Activated naive CD4-positive, alpha-beta T cell treated with anti-CD3 and anti-CD28 coated beads, Interleukin-2, amount 10 ng/mL, durations not matched to agents 7 days and 5 days (primary cell): ENCODE measurements around the gene PDLIM3.
A peak's percentile ranks its signal among the peaks of the same experiment; 100 is the strongest.
"Not testable (repeated sequence)": the region's sequence is repeated elsewhere in the genome, so short reads cannot be mapped to it uniquely, and the experiment has no call there.

Source experiments
- CTCF ChIA-PET: fragments of 350-600 bp; sonication (Branson Sonifier 250); formaldehyde crosslinking; loops from one replicate; lab custom pipeline; 2021; ENCODE audit warnings: antibody characterized with exemption; lab: Charles Lee
- DNase-seq: peaks from one replicate; pipeline ENCODE4 v3.0.0-alpha.2; 2020
- H3K27ac Mint-ChIP-seq: one replicate; pipeline ENCODE4 v1.8.0; 2021; ENCODE audit warnings: mild to moderate bottlenecking, moderate library complexity, mixed read lengths
- H3K27me3 Mint-ChIP-seq: one replicate; pipeline ENCODE4 v1.8.0; 2021; ENCODE audit warnings: mild to moderate bottlenecking, mixed read lengths
- H3K36me3 Mint-ChIP-seq: one replicate; pipeline ENCODE4 v1.8.0; 2021; ENCODE audit warnings: mixed read lengths
- H3K4me1 Mint-ChIP-seq: one replicate; pipeline ENCODE4 v1.8.0; 2021; ENCODE audit warnings: mixed read lengths
- H3K4me3 Mint-ChIP-seq: one replicate; pipeline ENCODE4 v1.8.0; 2021; ENCODE audit warnings: mild to moderate bottlenecking, moderate library complexity, mixed read lengths
- H3K9me3 Mint-ChIP-seq: one replicate; pipeline ENCODE4 v1.8.0; 2021; ENCODE audit warnings: mixed read lengths

The PDLIM3 gene

DNA sequence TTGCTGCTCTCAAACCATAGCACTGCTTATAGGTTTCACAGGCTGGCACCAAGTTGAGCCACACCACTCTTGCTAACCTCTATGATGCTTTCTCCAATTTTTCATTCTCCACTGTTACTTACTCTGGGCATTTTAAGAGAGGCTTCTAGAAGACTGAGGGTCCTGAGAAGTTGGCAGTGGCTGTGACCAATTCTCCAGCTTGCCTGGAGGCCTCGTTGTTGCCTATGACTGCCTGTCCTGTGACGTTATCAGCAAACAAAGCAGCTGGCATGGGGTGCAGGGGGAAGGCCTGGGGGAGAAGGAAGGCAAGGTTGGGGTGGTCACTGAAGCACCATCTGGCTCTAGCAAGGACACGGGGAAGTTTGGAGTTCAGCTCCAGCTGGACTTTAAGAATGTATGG, 30.4 kb upstream of the PDLIM3 start:
- no peak overlapping the region for H3K27ac Mint-ChIP-seq
- peaks cover 4% of the 10 kb centered on the region for H3K27me3 Mint-ChIP-seq
- no peaks in the 10 kb centered on the region for H3K9me3 Mint-ChIP-seq
- CTCF ChIA-PET = no interaction called here
- no peaks in the 10 kb centered on the region for H3K4me1 Mint-ChIP-seq
- no peak overlapping the region for H3K4me3 Mint-ChIP-seq
- H3K36me3 Mint-ChIP-seq = no peaks in the 10 kb centered on the region
- no peak for DNase-seq

DNA sequence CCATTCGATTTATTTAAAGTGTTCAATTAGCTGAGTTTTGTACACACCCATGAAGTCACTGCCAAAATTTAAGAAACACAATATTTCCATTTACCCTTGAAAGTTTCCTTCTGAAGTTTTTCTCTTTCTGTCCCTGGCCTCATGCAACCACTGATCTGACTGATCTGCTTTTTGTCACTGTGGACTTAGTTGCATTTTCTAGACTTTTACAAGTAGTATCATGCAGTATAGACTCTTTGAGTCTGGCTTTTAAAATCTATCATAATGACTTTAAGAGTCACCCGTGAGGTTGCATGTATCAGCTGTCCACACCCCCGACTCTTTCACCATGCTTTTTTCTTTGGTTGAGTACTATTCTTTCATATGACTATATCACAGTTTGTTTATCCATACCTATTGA, 29.0 kb upstream of the PDLIM3 start:
- Mint-ChIP-seq H3K4me3 (no peak overlapping the region), H3K9me3 (no peaks in the 10 kb centered on the region), H3K4me1 (no peaks in the 10 kb centered on the region), H3K36me3 (no peaks in the 10 kb centered on the region), H3K27ac (no peak overlapping the region), H3K27me3 (no peaks in the 10 kb centered on the region)
- CTCF ChIA-PET = no interaction called here
- no peak for DNase-seq

DNA sequence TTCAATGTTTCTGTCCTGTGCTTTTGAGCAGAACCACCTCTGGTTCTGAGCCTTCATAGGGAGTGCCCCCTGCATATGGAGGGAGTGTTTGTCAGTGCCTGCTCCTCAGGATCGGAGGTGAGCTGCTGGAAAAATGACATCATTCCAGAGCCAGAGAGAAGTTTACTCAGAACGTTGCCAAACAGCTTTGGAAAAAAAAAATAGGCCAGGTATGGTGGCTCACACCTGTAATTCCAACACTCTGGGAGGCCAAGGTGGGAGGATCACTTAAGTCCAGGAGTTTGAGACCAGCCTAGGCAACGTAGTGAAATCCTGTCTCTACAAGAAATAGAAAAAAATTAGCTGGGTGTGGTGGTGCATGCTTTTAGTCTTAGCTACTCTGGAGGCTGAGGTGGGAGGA, 27.2 kb upstream of the PDLIM3 start:
- H3K27me3 Mint-ChIP-seq = no peaks in the 10 kb centered on the region
- no peak overlapping the region for H3K4me3 Mint-ChIP-seq
- no peaks in the 10 kb centered on the region for H3K36me3 Mint-ChIP-seq
- H3K27ac Mint-ChIP-seq = no peak overlapping the region
- CTCF ChIA-PET = no interaction called here
- H3K4me1 Mint-ChIP-seq = no peaks in the 10 kb centered on the region
- H3K9me3 Mint-ChIP-seq = no peaks in the 10 kb centered on the region
- no peak for DNase-seq

DNA sequence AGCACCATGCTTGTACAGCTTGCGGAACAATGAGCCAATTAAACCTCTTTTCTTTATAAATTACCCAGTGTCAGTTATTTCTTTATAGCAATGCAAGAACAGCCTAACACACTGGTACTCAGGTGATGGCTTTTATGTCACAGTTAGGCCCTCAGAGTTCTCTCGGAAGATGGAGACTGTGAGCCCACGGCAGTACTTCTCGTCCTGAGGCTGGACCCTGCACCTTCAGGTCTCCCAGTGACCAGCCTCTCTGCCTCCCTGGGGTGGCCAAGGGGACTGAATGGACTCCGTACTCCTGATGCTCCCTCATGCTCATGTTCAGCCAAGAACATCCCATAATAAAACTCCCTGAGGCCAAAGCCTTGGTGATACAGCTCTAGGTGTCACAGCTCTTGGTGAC, 25.0 kb upstream of the PDLIM3 start:
- Mint-ChIP-seq H3K4me3 (no peak overlapping the region), H3K27me3 (no peaks in the 10 kb centered on the region), H3K27ac (no peak overlapping the region), H3K9me3 (no peaks in the 10 kb centered on the region), H3K4me1 (no peaks in the 10 kb centered on the region), H3K36me3 (no peaks in the 10 kb centered on the region)
- no peak for DNase-seq
- CTCF ChIA-PET = no interaction called here

DNA sequence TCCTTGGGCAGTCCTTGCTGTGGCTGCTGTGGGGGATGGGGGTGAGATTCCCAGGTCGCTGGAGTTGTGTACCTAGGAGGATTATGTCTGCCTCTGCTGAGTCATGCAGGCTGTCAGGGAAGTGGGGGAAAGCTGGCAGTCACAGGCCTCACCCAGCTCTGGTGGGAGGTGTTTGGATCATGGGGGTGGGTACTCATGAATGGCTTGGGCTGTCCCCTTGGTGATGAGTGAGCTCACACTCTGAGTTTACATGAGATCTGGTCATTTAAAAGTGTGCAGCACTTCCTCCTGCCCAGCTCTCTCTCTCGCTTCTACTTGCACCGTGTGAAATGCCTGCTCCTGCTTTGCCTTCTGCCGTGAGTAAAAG, 24.6 kb upstream of the PDLIM3 start:
- CTCF ChIA-PET = no interaction called here
- Mint-ChIP-seq H3K36me3 (no peaks in the 10 kb centered on the region), H3K4me1 (no peaks in the 10 kb centered on the region), H3K4me3 (no peak overlapping the region), H3K9me3 (no peaks in the 10 kb centered on the region), H3K27me3 (no peaks in the 10 kb centered on the region), H3K27ac (no peak overlapping the region)
- no peak for DNase-seq

DNA sequence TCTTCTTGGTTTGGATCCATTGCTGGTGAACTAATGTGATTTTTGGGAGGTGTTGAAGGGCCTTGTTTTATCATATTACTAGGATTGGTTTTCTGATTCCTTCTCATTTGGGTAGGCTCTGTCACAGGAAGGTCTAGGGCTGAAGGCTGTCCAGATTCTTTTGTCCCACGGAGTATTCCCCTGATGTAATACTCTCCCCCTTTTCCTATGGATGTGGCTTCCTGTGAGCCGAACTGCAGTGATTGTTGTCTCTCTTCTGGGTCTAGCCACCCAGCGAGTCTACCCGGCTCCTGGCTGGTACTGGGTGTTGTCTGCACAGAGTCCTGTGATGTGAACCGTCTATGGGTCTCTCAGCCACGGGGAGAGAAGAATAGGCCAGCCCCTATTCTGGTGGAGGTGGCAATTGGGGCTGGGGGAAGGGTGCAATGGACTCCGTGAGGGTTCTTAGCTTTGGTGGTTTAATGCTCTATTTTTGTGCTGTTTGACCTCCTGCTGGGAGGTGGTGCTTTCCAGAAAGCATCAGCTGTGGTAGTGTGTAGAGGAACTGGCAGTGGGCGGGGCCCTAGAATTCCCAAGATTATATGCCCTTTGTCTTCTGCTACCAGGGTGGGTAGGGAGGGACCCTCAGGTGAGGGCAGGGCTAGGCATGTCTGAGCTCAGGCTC, 24.1 kb upstream of the PDLIM3 start:
- DNase-seq, H3K4me3 Mint-ChIP-seq, CTCF ChIA-PET, H3K27me3 Mint-ChIP-seq, H3K4me1 Mint-ChIP-seq, H3K9me3 Mint-ChIP-seq, H3K36me3 Mint-ChIP-seq: not testable (repeated sequence)
- peak overlapping the region; percentile 35 for H3K27ac Mint-ChIP-seq

DNA sequence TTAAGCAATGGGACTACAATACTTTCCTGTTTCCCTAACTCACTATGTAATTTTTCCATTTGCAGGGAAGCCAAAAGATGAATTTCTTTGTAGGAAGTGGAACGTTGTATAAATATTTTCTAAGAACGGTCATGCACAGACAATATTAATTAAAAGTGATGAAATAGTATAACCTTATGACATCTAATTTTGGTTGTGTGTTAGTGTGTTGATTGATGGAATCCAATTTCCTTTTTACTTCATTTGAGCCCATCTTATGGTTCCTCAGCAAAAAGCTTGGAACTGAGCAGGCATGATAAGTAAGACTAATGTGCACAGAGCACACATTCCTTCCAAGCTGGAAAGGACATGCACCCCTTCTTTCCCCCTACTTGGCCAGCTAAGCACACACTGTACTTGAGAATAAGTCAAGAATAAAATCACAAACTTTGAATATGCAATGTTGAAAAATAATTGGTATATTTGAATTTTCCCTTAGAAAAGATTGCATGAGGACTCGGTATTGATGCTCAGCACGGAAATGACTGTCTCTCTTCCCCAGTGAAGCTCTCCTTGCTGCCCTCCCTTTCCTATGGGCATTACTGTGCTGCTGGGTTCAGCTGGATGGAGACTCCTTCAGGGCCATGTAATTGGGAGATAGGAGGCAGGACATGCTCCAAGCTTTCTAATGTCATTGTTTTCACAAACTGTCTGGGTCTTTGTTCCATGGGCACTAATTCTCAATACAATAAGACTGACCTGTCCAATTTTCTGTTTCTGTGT, 19.2 kb upstream of the PDLIM3 start:
- H3K27ac Mint-ChIP-seq = no peak overlapping the region
- no peak for DNase-seq
- no peaks in the 10 kb centered on the region for H3K4me1 Mint-ChIP-seq
- H3K9me3 Mint-ChIP-seq = no peaks in the 10 kb centered on the region
- CTCF ChIA-PET = no interaction called here
- no peak overlapping the region for H3K4me3 Mint-ChIP-seq
- no peaks in the 10 kb centered on the region for H3K36me3 Mint-ChIP-seq
- H3K27me3 Mint-ChIP-seq = peaks cover 22% of the 10 kb centered on the region

DNA sequence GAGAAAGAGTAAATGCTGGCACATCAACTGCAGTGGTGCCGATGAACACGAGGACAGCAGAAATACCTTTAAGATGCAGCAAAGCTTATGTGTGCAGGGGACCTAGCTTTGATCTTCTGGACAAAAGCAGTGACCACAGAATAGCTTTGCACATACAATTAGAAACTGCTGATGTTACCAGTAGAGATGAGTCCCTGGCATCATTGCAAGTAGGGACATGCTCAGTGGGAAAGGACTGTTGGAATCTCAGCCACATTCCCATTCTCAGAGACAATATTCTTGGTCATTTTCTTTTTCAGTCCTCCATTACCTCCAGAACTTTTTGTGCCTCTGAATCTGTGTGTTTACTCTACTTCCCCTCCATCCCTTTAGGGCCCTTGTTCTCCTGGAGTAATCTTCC, 16.9 kb upstream of the PDLIM3 start:
- Mint-ChIP-seq H3K4me1 (no peaks in the 10 kb centered on the region), H3K27ac (no peak overlapping the region), H3K9me3 (no peaks in the 10 kb centered on the region), H3K27me3 (peaks cover 23% of the 10 kb centered on the region), H3K36me3 (no peaks in the 10 kb centered on the region), H3K4me3 (no peak overlapping the region)
- no peak for DNase-seq
- CTCF ChIA-PET = interaction anchor here (1.3 kb wide), 1 partner anchor 46 kb away, joined by 5 read pairs; no protein-coding TSS in a partner anchor

DNA sequence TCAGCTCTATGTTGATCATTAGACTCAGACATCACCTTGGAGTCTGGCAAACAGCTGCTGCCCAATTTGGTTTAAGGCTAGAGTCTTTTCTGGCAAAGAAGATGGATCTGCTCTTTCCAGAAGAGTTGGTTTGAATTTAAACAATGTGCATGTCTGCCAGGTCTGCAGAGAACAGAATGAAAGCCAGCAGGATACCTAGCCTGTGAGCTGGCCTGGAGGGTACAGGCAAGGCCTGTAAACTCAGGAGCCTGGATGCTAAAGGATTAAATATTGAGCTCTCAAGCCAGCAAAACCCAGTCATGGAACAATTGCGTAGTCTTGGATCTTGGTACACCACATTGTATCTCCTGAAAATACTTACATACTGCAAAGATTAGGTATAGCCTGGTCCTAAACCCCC, 15.6 kb upstream of the PDLIM3 start:
- no peak for DNase-seq
- Mint-ChIP-seq H3K9me3 (no peaks in the 10 kb centered on the region), H3K27me3 (peaks cover 23% of the 10 kb centered on the region), H3K4me3 (no peak overlapping the region), H3K27ac (no peak overlapping the region), H3K36me3 (no peaks in the 10 kb centered on the region), H3K4me1 (no peaks in the 10 kb centered on the region)
- CTCF ChIA-PET = interaction anchor here (1.3 kb wide), 1 partner anchor 47 kb away, joined by 5 read pairs; no protein-coding TSS in a partner anchor

DNA sequence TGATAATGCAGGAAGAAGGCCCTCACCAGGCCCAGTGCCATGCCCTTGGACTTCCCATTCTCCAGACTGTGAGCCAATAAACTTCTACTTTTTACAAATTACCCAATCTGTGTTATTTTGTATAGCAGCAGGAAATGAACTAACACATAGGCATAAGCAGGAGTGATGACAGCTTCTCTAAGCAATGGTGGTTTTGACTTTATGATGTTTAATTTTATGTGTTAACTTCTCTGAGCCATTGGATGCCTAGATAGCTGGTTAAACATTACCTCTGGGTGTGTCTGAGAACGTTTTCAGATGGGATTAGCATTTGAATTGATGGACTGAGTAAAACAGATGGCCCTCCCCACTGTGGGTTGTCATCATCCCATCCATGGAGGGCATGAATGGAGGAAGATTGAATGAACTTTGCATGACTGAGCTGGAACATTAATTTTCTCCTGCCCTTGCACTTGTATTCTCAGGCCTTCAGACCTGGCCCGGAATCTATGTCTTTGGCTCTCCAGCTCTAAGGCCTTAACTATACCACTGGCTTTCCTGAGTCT, 13.9 kb upstream of the PDLIM3 start:
- no peak for DNase-seq
- Mint-ChIP-seq H3K4me3 (no peak overlapping the region), H3K27me3 (peaks cover 23% of the 10 kb centered on the region), H3K27ac (no peak overlapping the region), H3K36me3 (no peaks in the 10 kb centered on the region), H3K4me1 (no peaks in the 10 kb centered on the region), H3K9me3 (no peaks in the 10 kb centered on the region)
- CTCF ChIA-PET = no interaction called here

DNA sequence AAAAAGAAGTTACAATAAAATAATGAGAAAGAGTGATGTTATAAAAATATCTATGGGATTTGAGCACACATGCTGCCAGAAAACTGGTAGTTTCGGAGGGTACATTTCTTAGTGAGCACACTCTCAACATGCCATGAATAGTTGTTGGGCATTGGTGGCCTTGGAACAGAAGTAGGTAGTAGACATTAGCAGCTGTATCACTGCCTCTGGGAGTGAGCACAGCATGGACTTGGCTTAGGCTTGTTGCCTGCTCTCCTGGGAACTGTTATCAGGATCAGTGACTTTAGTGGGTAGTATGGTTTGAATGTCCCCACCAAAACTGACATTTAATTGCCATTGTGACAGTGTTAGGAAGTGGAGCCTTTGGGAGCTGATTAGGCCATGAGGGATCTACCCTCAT, 13.3 kb upstream of the PDLIM3 start:
- CTCF ChIA-PET = no interaction called here
- no peaks in the 10 kb centered on the region for H3K36me3 Mint-ChIP-seq
- H3K4me1 Mint-ChIP-seq = no peaks in the 10 kb centered on the region
- no peak for DNase-seq
- H3K9me3 Mint-ChIP-seq = no peaks in the 10 kb centered on the region
- H3K4me3 Mint-ChIP-seq = no peak overlapping the region
- H3K27ac Mint-ChIP-seq = no peak overlapping the region
- peaks cover 20% of the 10 kb centered on the region for H3K27me3 Mint-ChIP-seq

DNA sequence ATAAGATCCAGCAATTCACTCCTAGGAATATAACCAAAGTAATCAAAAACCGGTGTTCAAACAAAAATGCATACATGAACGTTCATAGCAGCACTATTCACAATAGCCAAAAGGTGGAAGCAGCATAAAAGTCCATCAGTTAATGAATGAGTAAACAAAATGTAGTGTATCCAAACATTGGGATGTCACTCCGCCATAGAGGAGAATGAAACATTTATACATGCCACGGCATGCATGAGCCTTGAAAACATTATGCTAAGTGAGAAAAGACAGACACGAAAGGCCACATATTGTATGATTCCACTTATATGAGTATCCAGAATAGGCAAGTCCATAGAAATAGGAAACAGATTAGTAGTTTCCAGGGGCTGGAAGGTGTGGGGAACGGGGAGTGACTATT, 11.0 kb upstream of the PDLIM3 start:
- Mint-ChIP-seq H3K36me3 (no peaks in the 10 kb centered on the region), H3K9me3 (no peaks in the 10 kb centered on the region), H3K4me3 (no peak overlapping the region), H3K27ac (no peak overlapping the region), H3K4me1 (no peaks in the 10 kb centered on the region), H3K27me3 (peaks cover 16% of the 10 kb centered on the region)
- DNase-seq = no peak
- CTCF ChIA-PET = no interaction called here

DNA sequence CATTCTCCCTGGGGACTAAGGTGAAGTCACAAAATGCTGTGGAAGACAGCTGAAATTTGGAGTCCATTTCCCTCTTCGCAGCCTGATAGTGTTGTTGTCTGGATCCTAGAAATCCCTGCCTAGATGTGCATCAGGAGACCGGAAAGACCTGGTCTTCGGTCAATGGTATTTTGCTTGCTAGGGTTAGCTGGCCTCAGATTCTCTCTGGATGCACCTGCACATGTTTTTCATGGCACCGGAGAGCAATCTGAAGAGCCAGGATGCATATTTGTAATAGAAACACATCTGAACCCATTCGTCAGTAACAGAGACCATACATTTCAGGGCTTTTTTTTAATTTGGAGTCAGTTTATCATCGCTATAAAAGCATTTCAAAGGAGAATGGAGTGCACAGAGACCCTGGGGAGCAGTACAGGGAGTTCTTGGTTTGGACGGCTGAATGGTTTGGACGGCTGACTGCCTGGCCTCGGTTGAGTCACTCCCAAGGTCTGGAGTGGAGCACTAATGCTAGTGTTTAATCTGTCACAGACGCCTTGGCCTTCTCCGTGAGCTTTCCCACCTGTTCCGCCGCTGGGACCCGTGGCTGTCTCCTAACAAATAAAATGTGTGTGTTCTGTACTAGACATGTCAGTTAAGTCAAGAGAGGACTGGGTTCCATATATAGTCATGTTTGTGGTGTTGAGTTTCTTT, 7.5 kb upstream of the PDLIM3 start:
- no peak overlapping the region for H3K27ac Mint-ChIP-seq
- CTCF ChIA-PET = no interaction called here

DNA sequence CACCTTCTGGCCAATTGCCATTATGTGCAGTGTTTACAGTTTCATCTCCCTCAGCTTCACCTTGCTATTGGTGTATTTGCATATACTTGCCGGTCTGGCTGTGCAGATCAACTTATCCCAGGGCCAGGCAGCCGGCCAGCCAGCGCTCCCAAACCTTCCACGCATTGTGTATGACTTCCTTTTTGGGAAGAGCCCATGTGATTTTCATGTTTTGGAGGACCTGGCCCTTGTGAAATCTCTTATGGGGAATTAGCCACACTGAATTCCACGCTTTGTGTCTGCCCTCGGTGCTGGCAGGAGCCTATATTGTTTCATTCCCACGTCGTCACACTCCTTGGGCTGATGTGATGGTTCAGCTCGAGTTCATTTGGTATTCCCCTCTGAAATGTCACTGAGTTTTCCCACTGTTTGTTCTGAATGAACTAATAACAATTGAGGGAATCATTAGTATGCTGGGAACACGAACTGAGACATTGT, 6.0 kb upstream of the PDLIM3 start:
- Mint-ChIP-seq H3K4me1 (no peaks in the 10 kb centered on the region), H3K36me3 (no peaks in the 10 kb centered on the region), H3K27ac (no peak overlapping the region), H3K27me3 (peaks cover 9% of the 10 kb centered on the region), H3K4me3 (no peak overlapping the region), H3K9me3 (no peaks in the 10 kb centered on the region)
- CTCF ChIA-PET = no interaction called here
- DNase-seq = no peak

More for the DNA sequence above, 7.5 kb upstream of the PDLIM3 start:
- Mint-ChIP-seq H3K36me3 (no peaks in the 10 kb centered on the region), H3K4me3 (no peak overlapping the region), H3K9me3 (no peaks in the 10 kb centered on the region), H3K27me3 (peaks cover 9% of the 10 kb centered on the region), H3K4me1 (no peaks in the 10 kb centered on the region)
- DNase-seq = no peak
